HG03520 (cell line): Measurements from ENCODE around the gene FAM120B.
"Not testable (repeated sequence)": the region's sequence is repeated elsewhere in the genome, so short reads cannot be mapped to it uniquely, and the experiment has no call there.

Source experiments
- ATAC-seq: cut with Tn5 transposase; IDR thresholded peaks from one replicate; pipeline ENCODE4 v1.9.1; 2021; ENCODE audit warnings: mild to moderate bottlenecking, moderate library complexity; ENCODE audit not compliant: unreplicated experiment

The FAM120B gene

GRCh38 chr6:170374571-170375444, 68.2 kb downstream of the FAM120B start:
- ATAC-seq: no peak

DNA sequence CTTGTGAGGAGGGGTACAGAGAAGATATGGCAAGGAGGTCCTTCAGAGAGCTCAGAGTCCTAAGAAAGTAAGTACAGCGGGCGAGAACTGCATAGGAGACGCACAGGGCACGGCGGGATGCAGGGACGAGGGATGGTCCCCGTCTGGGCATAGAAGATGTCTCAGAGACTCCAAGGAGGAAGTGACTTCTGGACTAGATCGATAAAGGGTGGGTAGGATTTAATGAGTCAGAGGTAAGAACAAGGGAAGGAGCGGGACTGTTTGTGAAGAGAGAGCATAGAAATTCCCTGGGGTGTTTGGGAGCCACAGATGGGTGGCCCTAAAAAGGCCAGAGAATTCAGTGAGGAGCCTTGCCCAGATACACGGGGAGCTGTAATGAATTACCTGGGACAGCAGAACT, 69.1 kb downstream of the FAM120B start:
- no peak for ATAC-seq

- no peak for ATAC-seq
Measured at GRCh38 chr6:170376386-170377043, 70.0 kb downstream of the FAM120B start.

- no peak for ATAC-seq
Measured at GRCh38 chr6:170378502-170378901, 71.9 kb downstream of the FAM120B start.

- ATAC-seq: no peak
Measured at GRCh38 chr6:170381562-170381961, 75.0 kb downstream of the FAM120B start.

DNA sequence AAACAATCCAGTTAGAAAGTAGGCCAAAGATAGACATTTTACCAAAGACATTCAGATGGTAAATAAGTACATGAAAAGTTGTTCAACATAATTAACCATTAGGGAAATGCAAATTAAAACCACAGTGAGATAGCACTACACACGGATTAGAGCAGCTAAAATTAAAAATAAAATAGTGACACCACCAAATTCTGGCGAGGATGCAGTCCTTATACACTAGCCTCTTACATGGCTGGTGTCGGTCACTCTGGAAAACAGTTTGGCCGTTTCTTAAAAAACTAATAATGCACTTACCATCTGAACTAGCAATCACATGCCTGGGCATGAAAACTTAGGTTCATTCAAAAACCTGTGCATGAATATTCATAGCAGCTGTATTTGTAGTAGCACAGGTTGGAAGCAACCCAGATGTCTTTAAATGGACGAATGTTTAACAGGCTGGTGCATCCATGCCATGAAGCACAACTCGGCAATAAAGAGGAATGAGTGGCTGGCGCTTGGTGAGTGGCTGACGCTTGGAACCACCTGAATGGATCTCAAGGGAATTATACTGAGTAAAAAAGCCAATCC, 77.0 kb downstream of the FAM120B start:
- ATAC-seq: no peak

DNA sequence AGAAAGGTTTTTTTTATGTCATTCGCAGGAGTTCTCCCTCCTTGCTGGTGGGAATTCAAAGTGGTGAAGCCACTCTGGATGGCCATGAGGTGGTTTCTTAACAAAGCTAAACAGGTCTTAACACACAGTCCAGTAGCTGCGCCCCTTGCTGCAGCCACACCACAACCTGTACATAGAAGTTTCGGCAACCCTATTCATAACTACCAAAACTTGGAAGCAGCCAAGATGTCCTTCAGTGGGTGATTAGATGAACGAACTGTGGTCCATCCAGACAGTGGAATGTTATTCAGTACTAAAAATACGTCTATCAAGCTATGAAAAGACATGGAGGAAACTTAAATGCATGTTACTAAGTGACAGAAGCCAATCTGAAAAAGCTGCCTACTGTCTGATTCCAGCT, 78.9 kb downstream of the FAM120B start:
- ATAC-seq: no peak

- no peak for ATAC-seq
Measured at GRCh38 chr6:170388113-170388512, 81.6 kb downstream of the FAM120B start.

GRCh38 chr6:170393033-170393432, 86.5 kb downstream of the FAM120B start:
- ATAC-seq: no peak

GRCh38 chr6:170393807-170394399, 87.3 kb downstream of the FAM120B start:
- ATAC-seq: no peak

DNA sequence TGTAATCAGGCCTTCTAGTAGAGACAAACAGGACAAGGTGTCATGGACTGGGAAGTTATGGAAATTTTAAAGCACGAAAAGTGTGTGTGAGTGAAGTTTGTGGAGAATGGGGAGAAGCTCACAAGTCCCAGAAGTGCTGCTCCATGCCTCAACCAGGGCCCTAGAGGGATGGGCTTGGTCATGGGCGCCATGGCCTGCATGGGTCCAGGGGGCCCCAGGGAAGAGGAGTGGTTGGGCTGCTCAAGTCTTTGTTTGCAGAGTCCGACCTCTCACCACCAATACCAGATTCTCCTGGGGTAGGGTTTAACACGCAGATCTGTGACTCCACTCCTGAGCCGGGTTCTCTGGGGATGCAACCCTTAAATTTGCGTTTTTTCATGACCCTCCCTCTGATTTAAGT, 88.4 kb downstream of the FAM120B start:
- no peak for ATAC-seq

DNA sequence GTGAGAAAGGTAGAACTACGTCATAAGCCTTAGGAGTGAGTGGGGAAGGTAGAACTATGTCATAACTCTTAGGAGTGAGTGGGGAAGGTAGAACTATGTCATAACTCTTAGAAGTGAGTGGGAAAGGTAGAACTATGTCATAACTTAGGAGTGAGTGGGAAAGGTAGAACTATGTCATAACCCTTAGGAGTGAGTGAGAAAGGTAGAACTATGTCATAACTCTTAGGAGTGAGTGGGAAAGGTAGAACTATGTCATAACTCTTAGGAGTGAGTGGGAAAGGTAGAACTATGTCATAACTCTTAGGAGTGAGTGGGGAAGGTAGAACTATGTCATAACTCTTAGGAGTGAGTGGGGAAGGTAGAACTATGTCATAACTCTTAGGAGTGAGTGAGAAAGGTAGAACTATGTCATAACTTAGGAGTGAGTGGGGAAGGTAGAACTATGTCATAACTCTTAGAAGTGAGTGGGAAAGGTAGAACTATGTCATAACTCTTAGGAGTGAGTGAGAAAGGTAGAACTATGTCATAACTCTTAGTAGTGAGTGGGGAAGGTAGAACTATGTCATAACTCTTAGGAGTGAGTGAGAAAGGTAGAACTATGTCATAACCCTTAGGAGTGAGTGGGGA, 92.3 kb downstream of the FAM120B start:
- not testable (repeated sequence) for ATAC-seq

- not testable (repeated sequence) for ATAC-seq
Measured at GRCh38 chr6:170399955-170400558, 93.5 kb downstream of the FAM120B start.

DNA sequence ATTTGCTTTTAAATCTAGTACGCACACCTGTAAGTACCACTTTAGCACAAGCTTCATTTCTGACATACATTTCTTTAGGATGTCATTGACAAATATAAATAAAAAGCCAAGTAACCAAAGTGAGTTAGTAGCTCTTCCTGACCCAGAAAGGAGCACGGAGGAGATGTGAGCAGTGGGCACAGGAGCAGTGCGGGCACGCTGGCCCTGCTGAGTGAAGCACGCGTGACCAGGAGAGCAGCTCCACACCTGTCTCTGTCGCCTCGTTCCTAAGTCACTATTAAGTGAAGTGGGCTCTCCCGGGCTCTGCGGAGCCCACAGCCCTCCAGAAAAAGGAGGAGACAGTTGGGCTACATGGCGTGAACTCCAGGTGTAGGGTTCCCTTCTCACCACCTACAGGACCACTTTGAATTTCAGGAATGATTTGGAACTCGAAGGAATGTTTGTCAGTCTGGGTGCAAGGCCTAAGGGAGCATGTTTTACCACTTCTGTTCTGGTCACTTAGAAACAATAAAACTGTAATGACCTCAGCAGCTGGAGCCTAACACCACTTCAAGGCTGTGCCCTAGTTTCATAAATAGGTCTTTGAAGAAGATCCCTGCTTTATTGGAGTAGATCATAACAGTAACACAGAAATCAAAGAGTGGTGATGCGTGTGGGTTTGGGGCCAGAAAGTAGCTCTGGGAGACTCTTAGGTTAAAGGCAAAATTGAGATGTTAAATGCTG, 95.9 kb downstream of the FAM120B start:
- no peak for ATAC-seq

DNA sequence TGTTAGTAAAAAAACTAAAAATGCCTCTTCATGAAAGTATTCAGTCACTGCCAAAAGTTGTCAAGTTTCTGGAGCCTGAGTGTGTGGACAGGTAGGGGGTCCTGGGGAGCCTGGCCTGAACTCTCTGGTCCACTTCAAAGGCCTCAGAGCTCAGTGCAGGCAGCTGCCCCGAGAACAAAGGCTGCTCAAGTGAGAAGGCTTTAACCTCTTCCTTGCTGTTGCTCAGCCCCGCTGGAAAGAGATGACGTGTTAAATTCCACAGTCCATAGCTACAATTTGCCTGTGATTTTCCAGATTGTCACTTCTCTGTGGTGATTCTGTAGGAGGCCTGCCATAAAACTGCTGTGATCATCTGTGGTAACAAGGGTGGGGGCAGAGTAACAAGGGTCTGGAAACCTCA, 96.9 kb downstream of the FAM120B start:
- ATAC-seq: no peak

DNA sequence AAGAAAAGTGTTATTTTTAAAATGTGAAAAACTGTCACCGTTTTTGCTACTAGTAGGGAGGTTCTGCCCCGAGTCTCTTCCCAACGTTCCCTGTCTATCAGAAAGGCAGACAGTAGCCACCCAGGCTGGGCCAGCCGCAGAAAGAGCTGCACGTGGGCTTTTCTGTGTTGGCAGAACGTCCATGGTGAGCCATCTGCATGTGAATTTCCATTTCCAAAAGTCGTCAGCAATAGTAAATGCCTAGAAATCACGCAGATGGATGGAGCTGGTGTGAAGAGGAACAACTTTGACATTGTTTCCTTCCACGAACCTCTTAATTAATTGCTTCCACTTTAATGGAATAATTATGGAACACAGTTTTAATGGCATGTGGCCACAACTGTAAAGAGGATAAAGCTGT, 97.5 kb downstream of the FAM120B start:
- no peak for ATAC-seq

GRCh38 chr6:170404697-170405096, 98.1 kb downstream of the FAM120B start:
- no peak for ATAC-seq

GRCh38 chr6:170405311-170405975, 98.9 kb downstream of the FAM120B start:
- no peak for ATAC-seq

DNA sequence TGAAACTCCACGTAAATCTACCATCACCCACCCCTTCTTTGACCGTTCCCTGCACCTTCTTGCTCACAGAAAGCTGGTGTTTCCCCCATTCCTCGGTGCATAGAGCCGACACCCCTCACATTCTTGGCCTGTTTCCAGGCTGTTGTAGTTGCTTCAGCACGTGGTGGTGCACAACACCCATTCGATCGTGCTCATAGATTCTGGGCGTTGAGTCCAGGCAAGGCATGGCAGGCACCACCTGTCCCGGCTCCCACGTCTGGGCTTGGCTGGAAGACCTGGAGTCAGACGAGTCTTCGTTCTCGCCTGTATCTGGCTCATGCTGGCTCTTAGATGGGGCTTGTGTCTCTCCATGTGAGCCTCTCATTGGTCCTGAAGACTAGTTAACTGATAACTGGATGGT, 100.6 kb downstream of the FAM120B start:
- ATAC-seq: no peak

- no peak for ATAC-seq
Measured at GRCh38 chr6:170407932-170408331, 101.4 kb downstream of the FAM120B start.
